Measurements from ENCODE around the gene MAFF. TPM values are rescaled to one million over a fixed set of nuclear protein-coding genes. Genes with fewer than 3 reads are reported as not detected.
A peak's percentile ranks its signal among the peaks of the same experiment; 100 is the strongest.

Gene MAFF
- total RNA-seq, 1 experiment from 2014 or later = 29.3 TPM

DNA sequence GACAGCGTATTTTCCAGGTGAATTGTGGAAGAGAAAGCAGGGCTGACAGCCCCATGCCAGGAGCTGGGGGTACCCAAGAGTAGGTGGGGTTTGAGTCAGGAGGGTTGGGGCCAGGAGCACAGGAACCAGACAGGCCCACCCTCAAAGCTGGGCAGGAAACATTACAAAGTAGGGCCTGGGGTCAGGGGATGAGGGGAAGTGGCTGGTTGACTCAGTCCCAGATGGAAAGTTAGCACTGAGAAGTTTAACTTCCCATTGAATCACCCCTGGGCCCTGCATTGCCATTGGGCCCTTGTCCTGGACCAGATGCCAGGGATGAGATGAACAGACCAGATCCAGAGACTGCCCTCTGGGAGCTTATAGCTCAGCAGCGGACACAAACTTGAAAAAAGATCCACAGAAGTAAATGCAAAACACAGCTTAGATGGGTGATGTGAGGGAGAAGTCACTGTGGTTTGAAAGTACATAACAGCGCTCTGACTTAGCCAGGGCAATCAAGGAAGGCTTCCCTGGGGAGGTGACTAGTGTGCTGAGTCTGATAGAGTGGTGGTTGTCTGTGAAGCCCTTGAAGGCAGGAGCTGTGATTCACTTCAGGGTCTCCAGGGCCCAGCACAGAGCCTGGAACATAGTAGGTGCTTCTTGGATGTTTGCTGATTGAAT is 2.2 kb downstream of the MAFF start:
- DNase-seq (ENCODE audit: low read depth) = peak; percentile 54

- no peak for DNase-seq (ENCODE audit: low read depth)
Measured at GRCh38 chr22:38204784-38205183, 3.0 kb downstream of the MAFF start.

GRCh38 chr22:38205261-38206128 is 3.7 kb downstream of the MAFF start:
- no peak for DNase-seq (ENCODE audit: low read depth)

GRCh38 chr22:38207898-38208432 is 6.2 kb downstream of the MAFF start:
- DNase-seq (ENCODE audit: low read depth) = no peak

DNA sequence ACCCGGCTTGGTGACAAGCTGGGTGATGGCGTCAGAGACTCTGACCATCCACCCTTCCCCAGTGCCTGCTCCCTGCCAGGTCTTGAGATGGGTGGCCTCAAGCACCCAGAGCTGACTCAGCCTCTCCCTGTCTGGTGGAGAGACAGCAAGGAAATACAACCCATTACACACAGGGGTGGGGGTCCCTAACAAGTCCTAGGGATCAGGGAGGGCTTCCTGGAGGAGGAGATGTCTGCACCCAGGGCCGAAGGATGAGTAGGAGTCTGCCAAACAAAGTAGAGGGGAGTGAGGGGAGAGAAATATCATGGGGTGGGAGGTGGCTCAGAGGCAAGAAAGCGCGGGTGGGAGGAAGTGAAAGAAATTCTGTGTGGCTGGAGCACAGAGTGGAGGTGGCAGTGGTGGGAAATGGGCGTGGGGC is 6.8 kb downstream of the MAFF start:
- no peak for DNase-seq (ENCODE audit: low read depth)

- DNase-seq (ENCODE audit: low read depth) = no peak
Measured at GRCh38 chr22:38211556-38211955, 9.8 kb downstream of the MAFF start.

DNA sequence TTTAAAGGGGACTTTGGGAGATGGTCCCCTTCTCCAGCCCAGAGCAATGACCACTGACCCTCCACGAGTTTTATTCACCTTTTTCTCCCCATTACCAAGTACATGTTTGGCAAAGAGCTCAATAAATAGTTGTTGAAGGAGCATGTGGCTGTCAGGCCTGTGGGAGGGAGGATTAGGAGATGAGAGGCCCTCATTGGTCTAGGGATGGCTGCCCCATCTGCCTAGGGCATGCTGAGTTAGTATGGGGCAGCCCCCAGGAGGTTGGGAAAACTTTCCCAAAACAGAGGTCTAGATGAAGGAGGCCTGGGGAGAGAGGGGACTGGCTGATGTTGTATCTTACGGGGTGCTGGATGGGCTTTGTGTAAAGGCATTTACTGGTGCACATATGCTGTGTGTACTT is 10.6 kb downstream of the MAFF start:
- DNase-seq (ENCODE audit: low read depth) = no peak

DNA sequence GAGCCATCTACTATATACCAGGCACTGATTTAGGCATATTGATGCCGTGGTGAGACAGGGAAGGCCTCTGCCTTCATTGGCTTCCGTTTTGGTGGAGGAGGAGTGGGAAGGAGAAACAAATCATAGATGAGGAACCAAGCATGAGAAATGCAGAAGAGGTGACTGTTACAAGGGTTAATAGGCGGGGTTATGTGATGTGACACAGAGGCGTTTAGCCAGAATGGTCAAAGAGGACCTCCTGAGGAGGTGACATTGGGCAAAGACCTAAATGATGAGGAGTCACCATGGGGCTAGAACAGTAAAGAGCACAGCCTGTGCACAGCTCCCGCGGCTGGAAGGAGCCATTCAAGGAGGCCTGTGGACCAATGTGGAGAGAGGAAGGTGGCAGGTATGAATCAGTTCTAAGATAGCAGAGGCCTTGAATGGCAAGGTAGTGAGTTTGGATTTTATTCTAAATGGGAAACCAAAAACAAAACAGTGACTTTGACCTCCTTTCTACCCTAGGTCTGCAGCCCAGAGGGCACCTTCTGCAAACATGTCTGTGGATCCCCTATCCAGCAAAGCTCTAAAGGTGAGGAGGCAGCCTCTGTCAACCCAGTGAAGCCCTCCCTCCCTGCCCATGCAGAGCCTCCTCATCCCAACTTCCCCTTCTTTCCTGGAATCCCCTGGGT is 11.7 kb downstream of the MAFF start:
- DNase-seq (ENCODE audit: low read depth) = no peak

DNA sequence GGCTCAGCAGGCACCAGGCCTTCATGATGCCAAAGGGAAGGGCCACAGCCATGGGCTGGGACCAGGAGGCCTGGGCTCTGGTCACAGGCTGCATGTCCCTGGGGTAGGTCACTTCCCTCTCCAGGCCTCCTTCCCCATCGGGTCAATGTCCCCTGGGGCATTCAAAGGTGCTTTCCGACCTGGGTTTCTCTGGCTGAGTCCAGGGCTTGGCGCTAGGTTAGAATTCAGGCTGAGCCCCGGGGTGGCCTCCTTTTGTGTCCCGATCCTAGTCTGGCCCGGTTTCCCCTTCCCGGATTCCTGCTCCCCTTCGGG is 12.2 kb downstream of the MAFF start:
- no peak for DNase-seq (ENCODE audit: low read depth)

DNA sequence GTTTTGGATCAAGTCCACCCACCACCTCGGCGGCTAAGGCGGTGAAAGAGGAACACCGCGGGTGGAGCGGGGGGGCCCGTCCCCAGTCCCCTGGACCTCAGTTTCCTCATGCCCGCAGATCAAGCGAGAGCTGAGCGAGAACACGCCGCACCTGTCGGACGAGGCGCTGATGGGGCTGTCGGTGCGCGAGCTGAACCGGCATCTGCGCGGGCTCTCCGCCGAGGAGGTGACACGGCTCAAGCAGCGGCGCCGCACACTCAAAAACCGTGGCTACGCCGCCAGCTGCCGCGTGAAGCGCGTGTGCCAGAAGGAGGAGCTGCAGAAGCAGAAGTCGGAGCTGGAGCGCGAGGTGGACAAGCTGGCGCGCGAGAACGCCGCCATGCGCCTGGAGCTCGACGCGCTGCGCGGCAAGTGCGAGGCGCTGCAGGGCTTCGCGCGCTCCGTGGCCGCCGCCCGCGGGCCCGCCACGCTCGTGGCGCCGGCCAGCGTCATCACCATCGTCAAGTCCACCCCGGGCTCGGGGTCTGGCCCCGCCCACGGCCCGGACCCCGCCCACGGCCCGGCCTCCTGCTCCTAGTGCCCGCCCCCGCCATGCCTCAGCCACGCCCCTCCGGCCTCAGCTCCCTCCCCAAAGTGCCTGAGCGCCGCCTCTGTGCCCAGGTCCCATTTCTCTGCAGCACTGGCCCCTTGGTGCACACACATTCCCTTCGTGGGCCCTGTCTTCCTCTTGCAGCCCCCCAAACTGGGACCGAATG is 12.7 kb downstream of the MAFF start:
- no peak for DNase-seq (ENCODE audit: low read depth)

GRCh38 chr22:38215156-38216038 is 13.6 kb downstream of the MAFF start:
- DNase-seq (ENCODE audit: low read depth) = no peak

- peak; percentile 80 for DNase-seq (ENCODE audit: low read depth)
Measured at GRCh38 chr22:38218661-38219622, 17.1 kb downstream of the MAFF start.

- no peak for DNase-seq (ENCODE audit: low read depth)
Measured at GRCh38 chr22:38219632-38220031, 17.8 kb downstream of the MAFF start.

DNA sequence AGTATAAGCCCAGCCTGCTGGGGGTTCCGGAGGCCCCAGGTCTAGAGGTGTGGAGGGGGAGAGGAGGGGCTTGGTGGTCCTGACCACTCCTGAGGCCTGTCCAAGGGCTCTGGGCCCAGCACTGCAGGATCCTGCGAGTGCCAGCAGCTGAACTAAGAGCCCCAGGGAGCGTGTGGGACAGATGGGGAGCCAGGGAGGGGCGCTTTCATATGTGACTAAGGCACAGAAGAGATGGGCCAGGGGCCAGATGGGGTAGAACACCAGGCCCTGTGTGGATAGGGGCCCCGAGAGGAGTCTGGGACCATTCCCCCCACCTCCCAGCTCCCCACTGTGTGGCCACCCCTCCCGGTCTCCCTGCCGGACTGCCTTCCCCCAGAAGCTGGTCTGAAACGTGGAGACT is 18.4 kb downstream of the MAFF start:
- no peak for DNase-seq (ENCODE audit: low read depth)

GRCh38 chr22:38220653-38221386 is 19.0 kb downstream of the MAFF start:
- DNase-seq (ENCODE audit: low read depth) = no peak

DNA sequence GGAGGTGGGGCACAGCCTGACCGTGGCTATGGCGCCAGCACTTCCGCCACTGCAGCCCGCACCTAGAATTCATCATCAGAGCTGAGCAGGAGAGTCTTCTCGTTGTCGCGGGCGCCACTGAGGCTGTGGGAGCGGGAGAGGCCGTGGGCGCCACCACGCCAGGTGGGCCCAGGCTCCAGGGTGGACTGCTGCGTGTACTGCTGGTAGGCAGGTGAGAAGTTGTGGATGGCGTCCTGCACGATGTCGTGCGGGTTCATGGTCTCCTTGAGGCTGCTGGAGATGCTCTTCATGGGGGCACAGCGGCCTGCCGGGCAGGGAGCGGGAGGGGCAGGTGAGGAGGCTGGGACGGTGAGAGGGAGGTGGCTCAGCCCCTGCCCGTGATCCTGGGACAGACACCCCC is 19.6 kb downstream of the MAFF start:
- DNase-seq (ENCODE audit: low read depth) = no peak

DNA sequence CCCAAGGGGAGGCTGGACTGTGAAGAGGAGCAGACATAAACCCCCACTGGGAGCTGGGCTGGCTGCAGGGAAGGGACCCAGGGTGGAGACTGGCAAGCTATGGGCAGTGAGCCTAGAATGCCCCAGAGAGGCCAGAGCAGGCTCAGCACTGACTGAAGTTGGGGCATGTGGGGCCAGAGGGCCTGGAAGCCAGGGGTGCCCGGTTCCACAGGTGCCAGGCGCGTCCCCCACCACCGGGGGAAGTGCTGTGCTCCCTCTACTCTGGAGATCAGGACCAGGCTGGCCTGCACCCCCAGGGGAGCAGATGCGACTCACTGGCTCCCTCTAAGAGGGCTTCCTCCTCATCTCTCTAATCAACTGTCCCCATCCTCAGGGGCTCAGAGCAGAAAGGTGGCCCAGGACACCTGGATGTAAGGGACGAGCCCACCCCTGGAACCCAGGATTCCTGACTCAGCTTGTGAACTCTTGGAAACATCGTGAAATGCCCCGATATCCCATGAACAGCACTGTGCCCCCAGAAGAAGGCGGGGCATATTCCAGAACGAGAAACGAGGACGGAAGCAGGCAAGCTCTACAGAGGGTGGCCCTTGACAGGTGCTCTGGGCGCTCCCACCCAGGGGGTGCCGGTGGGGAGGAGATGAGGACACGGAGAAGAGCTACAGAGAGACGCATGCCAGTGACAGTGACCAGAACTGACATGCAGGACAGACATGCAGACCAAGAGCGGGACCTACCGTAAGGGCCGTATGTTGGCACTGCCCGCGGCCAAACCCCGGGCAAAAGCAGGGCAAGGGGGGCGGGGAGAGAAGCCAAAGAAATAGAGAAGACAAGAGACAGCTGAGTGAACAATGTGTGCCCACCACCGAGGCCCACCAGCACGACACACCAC is 20.4 kb downstream of the MAFF start:
- no peak for DNase-seq (ENCODE audit: low read depth)

DNA sequence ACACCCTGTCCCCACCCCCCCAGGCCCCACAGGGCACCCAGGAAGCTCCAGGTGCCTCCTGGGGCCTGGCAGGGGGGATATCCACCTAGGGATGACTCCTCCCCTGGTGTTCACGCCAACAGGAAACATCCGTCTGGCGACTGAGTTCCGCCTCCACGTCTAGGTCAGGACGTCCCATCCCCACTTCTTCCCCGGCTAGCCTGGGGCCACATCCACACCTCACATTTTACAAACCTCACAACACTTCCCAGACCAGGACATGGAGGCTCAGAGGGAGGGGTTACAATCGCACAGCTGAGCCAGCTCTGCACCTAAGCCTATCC is 21.0 kb downstream of the MAFF start:
- DNase-seq (ENCODE audit: low read depth) = no peak

Data from LHCN-M2 (cell line).